BJ (cell line): ENCODE measurements around the gene TTC23. TPM values are rescaled to one million over a fixed set of nuclear protein-coding genes. Genes with fewer than 3 reads are reported as not detected.

Experiments
- CTCF ChIA-PET: fragments of 350-600 bp; formaldehyde crosslinking; extraction: SDS; loops from one replicate; lab custom pipeline; 2021; ENCODE audit warnings: antibody characterized with exemption, inconsistent platforms; lab: Yijun Ruan, JAX
- POLR2A ChIA-PET: fragments of 300-600 bp; sonication (Branson Sonifier 250); formaldehyde crosslinking; extraction: SDS; loops from one replicate; lab custom pipeline; 2021; ENCODE audit warnings: antibody characterized with exemption; lab: Charles Lee
- DNase-seq: peaks from one replicate; pipeline ENCODE4 v3.0.0-alpha.2; 2011; ENCODE audit warnings: low read depth
- H3K27me3 ChIP-seq: 2 replicates; pipeline ENCODE4 v1.6.0; 2011; ENCODE audit warnings: low read length; ENCODE audit not compliant: control insufficient read depth, insufficient read depth
- H3K36me3 ChIP-seq: 2 replicates; pipeline ENCODE4 v1.5.1; 2011; ENCODE audit warnings: low read length; ENCODE audit not compliant: control insufficient read depth, insufficient read depth
- H3K4me3 ChIP-seq: 2 replicates; pipeline ENCODE4 v1.5.1; 2011; ENCODE audit warnings: low read depth, mild to moderate bottlenecking, control low read depth, low read length
- polyA plus RNA-seq: library from polyadenylated mRNA; depleted of rRNA; stranded (reverse); fragments of >200 nt; gene quantifications from 2 replicates; pipeline ENCODE4 v1.2.3, GENCODE V29; 2011
- TF ChIP-seq, protein P1 (sequence below): IDR thresholded peaks from 2 replicates; pipeline ENCODE4 v1.5.1; 2011; ENCODE audit warnings: low read depth, mild to moderate bottlenecking, control low read depth, inconsistent platforms, low read length, moderate library complexity; ENCODE audit not compliant: insufficient read depth

The TTC23 gene
- polyA plus RNA-seq, 1 experiment: 3.6 TPM

GRCh38 chr15:99187936-99188335, 61.4 kb downstream of the TTC23 start:
- DNase-seq: no peak
- H3K27me3 ChIP-seq: no peaks in the 10 kb centered on the region
- ChIA-PET CTCF (no interaction called here), POLR2A (no interaction called here)
- no peak overlapping the region for H3K4me3 ChIP-seq
- TF ChIP-seq, protein P1, sequence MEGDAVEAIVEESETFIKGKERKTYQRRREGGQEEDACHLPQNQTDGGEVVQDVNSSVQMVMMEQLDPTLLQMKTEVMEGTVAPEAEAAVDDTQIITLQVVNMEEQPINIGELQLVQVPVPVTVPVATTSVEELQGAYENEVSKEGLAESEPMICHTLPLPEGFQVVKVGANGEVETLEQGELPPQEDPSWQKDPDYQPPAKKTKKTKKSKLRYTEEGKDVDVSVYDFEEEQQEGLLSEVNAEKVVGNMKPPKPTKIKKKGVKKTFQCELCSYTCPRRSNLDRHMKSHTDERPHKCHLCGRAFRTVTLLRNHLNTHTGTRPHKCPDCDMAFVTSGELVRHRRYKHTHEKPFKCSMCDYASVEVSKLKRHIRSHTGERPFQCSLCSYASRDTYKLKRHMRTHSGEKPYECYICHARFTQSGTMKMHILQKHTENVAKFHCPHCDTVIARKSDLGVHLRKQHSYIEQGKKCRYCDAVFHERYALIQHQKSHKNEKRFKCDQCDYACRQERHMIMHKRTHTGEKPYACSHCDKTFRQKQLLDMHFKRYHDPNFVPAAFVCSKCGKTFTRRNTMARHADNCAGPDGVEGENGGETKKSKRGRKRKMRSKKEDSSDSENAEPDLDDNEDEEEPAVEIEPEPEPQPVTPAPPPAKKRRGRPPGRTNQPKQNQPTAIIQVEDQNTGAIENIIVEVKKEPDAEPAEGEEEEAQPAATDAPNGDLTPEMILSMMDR: no peak
- peaks cover 5% of the 10 kb centered on the region for H3K36me3 ChIP-seq

GRCh38 chr15:99185414-99186130, 63.8 kb downstream of the TTC23 start:
- Histone ChIP-seq H3K27me3 (no peaks in the 10 kb centered on the region), H3K4me3 (no peak overlapping the region), H3K36me3 (peaks cover 3% of the 10 kb centered on the region)
- POLR2A ChIA-PET: no interaction called here
- TF ChIP-seq, protein P1: no peak
- no peak for DNase-seq
- CTCF ChIA-PET: interaction anchor here (1.1 kb wide), 1 partner anchor 12 kb away, joined by 3 read pairs; no protein-coding TSS in a partner anchor

- peaks cover 3% of the 10 kb centered on the region for H3K36me3 ChIP-seq
- CTCF ChIA-PET: no interaction called here
- DNase-seq: no peak
- no peak overlapping the region for H3K4me3 ChIP-seq
- TF ChIP-seq, protein P1: no peak
- no peaks in the 10 kb centered on the region for H3K27me3 ChIP-seq
- POLR2A ChIA-PET: interaction anchor here (0.6 kb wide), 1 partner anchor 59 kb away, joined by 3 read pairs; no protein-coding TSS in a partner anchor
Measured at GRCh38 chr15:99182791-99183190, 66.6 kb downstream of the TTC23 start.

DNA sequence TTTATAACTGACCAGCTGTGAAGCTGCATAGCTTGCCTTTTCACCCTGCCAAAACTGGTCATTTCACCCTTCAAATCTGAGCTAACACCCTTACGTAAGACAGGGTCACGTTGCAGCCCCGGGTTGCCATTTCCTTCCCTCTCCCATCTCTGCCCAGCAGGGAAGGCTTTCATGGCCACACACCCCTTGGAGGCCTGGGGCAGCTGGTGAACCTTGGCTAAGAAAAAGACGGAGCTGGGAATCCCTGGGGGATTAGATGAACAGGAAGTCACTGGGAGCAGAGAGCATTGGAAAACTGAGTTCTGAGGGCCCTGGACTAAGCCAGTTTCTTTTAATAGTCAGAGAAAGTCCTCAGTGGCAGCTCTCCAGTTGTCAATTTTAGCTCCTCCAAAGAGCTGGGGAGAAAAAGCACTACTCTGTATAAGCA, 67.8 kb downstream of the TTC23 start:
- TF ChIP-seq, protein P1: no peak
- ChIA-PET POLR2A (no interaction called here), CTCF (no interaction called here)
- H3K36me3 ChIP-seq: peaks cover 3% of the 10 kb centered on the region
- no peak for DNase-seq
- H3K27me3 ChIP-seq: no peaks in the 10 kb centered on the region
- H3K4me3 ChIP-seq: no peak overlapping the region

DNA sequence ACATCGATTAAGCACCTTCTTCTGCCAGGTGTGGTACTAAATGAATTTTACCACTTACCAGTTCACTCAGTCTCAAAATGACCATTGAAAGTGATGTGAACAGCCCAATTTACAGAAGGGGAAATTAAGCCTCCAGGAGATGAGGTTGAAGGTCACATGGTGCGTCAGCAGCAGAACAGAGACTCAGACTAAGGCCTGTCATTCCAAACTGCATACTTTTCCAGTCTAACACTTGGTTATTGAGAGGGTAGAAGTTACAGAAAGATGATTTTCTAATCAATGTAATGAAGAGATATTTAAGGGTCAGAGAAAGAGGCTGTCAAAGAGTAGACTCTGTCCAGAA, 68.4 kb downstream of the TTC23 start:
- no peaks in the 10 kb centered on the region for H3K27me3 ChIP-seq
- H3K4me3 ChIP-seq: no peak overlapping the region
- H3K36me3 ChIP-seq: peaks cover 3% of the 10 kb centered on the region
- DNase-seq: no peak
- TF ChIP-seq, protein P1: no peak
- POLR2A ChIA-PET: no interaction called here
- CTCF ChIA-PET: interaction anchor here (0.8 kb wide), 1 partner anchor 70 kb away, joined by 4 read pairs; no protein-coding TSS in a partner anchor
